GM10266 (cell line): ENCODE measurements around the gene H3-3A.
"Not testable (repeated sequence)": the region's sequence is repeated elsewhere in the genome, so short reads cannot be mapped to it uniquely, and the experiment has no call there.

Experiments used
- DNase-seq: peaks from one replicate; pipeline ENCODE4 v3.0.0; 2012; ENCODE audit errors: extremely low spot score
- TF ChIP-seq, protein P1 (sequence below): IDR thresholded peaks from 2 replicates; pipeline ENCODE4 v1.5.1; 2012; ENCODE audit warnings: mild to moderate bottlenecking, low read depth; ENCODE audit not compliant: control insufficient read depth, insufficient read depth; ENCODE audit errors: missing control alignments

Gene H3-3A

DNA sequence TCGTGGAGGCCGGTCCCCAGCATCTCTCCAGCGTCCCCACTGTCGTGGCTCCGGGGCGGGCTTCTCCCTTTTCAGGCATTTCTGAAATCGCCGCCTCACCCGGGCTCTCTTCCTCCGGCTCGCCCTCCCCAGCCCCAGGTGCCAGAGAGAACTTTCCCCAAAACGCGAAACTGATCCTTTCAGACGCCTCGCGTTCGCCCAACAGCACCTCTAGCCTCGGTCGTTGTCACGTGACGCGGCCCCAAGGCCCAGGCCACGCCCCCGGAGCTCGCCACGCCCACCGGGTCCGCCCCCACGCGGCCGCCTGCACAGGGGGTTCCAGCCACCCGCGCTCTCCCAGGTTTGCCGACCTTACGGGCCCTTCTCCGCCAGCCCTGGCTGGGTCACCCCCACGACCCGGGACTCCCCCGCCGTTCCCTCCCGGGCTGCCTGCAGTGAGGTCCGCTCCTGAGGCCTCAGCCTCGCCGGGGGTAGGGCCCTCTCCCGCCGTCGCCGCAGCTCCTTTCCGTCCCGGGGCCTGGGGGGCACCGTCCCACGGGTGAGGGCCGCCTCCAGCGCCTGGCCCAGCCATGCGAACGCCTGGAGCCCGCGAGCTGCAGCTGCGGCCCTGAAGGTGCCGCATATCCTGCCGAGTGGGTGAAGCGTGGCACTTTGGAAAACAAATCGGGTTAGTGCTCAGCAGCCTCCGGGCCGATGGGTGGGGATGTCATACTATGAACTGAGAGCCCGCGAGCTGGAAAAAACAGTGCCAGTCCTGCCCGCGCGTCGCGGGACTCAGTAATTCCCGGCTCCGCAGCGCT, 21.0 kb downstream of the H3-3A start:
- peak; percentile 93 for DNase-seq
- TF ChIP-seq, protein P1, sequence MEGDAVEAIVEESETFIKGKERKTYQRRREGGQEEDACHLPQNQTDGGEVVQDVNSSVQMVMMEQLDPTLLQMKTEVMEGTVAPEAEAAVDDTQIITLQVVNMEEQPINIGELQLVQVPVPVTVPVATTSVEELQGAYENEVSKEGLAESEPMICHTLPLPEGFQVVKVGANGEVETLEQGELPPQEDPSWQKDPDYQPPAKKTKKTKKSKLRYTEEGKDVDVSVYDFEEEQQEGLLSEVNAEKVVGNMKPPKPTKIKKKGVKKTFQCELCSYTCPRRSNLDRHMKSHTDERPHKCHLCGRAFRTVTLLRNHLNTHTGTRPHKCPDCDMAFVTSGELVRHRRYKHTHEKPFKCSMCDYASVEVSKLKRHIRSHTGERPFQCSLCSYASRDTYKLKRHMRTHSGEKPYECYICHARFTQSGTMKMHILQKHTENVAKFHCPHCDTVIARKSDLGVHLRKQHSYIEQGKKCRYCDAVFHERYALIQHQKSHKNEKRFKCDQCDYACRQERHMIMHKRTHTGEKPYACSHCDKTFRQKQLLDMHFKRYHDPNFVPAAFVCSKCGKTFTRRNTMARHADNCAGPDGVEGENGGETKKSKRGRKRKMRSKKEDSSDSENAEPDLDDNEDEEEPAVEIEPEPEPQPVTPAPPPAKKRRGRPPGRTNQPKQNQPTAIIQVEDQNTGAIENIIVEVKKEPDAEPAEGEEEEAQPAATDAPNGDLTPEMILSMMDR, result no peak

DNA sequence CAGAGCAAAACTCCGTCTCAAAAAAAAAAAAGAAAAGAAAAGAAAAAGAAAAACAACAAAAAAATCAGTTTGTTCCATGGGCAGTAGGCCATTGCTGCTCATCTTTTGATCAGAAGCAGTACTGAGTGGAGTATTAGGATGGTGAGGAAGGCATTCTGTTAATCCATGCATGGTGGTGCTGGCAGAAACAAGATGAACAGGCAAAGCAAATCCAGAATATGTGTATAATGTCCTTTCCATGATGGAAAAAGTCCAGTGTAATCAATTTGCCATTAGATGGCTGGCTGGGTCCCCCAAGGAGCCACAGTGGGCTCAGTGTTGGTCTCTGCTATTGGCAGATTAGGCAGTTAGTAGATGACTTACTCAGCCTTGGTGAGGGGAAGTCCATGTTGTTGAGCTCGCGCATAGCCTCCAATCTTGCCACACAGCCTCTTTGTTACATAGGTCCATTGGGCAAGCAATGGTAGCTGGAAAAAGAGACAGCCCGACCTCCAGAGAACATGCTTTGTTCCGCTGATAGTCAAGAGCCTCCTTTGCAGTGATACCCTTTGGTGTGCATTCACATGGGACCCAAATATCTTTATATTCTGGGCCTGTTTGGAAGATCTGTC, 23.3 kb downstream of the H3-3A start:
- TF ChIP-seq, protein P1, result no peak
- DNase-seq, result no peak

DNA sequence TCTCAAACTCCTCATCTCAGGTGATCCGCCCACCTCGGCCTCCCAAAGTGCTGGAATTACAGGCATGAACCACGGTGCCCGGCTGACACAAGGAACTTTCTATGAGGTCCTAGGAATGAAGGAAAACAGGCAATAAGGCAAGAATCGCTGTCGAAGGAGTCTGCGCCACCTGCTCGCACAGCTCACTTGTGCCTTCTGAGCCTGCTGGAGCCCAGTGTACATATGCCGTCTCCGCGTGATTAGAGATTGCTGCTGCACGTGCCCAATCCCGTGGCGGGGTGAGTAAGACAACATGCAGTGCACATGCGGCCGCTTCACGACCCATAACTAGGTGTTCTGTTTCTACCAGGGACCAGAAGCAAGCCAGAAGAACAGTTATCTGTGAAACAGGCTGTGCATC, 24.3 kb downstream of the H3-3A start:
- TF ChIP-seq, protein P1, result no peak
- DNase-seq, result no peak

DNA sequence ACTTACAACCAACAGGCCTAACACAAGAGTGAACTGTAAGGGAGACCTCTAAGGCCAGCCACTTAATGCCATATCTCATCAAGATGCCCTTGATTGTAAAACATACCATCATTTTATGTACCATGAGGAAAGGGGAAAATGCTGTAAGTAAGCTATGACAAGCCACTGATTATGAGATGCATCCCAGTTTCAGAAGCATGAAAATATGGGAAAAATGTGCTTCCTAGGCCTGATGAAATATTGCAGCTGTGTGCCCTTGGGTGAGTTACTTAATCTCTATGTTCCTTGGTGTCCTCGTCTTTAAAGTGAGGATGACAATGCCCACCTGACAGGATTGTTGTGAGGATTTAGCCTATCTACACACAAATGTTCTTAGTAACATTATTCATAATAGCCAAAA, 28.9 kb downstream of the H3-3A start:
- TF ChIP-seq, protein P1, result no peak
- no peak for DNase-seq

DNA sequence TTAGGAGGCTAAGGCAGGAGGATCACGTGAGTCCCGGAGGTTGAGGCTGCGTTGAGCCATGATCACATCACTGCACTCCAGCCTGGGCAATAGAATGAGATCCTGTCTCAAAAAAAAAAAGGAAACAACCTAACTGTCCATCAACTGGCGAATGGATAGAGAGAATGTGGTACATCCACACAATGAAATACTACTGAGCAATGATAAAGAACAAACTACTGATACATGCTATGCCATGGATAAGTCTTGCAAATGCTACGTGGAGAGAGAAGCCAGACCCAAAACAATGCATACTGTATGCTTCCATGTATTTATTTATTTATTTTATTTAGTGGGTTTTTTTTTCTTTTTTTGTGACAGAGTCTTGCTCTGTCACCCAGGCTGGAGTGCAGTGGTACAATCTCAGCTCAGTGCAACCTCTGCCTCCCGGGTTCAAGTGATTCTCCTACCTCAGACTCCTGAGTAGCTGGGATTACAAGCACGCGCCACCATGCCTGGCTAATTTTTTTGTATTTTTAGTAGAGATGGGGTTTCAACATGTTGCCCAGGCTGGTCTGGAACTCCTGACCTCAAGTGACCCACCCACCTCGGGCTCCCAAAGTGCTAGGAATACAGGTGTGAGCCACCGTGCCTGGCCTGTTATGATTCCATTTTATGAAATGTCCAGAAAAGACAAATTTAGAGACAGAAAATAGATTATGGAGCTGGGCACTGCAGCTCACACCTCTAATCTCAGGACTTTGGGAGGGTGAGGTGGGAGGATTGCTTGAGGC, 29.7 kb downstream of the H3-3A start:
- DNase-seq, result not testable (repeated sequence)

DNA sequence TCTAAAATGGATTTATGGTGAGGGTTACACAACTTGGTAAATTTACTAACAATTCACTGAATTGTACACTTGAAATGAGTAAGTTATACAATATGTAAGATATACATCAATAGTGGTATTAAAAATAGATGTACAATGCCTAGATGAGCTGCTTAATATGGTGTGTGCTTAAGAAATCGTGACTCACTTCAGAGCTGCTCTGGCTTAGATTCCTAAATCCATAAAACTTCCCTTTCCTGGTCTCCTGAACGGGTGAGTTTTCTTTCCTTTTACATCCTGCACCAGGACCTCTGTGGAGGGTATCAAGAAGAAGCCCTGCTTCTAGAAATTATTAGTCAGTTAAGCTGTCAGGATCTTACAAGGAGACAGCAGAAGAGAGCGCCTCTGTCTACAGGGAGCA, 30.4 kb downstream of the H3-3A start:
- no peak for DNase-seq
- TF ChIP-seq, protein P1, result no peak

DNA sequence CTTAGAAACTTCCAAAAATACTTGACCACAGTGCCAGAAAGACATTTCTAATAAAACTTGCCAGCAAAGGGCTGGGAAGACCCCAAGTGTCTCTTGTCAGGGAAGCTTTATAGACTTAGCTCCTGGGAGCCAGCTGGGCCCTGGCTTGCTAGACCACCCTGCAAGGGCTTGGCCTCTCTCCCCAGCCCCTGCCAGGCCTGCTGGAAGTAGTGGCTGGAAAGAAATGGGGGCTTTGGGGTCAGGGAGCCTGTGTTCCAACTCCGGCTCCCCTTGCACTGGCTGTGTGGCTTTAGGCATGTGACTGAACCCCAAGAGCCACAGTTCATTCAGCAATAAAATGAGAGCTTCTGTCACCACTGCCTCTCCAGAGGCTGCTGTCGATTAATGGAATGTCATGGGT, 31.1 kb downstream of the H3-3A start:
- no peak for DNase-seq
- TF ChIP-seq, protein P1, result no peak
